Right cardiac atrium (tissue), 5 donors: ENCODE data around the gene IQSEC1. TPM values are rescaled to one million over a fixed set of nuclear protein-coding genes. Genes with fewer than 3 reads are reported as not detected.
A peak's percentile ranks its signal among the peaks of the same experiment; 100 is the strongest.

Source experiments
- ATAC-seq, 2 donors: fragments of 200-7000 bp; cut with Tn5 transposase; one replicate each; pipeline versions ENCODE4 v1.8.0 to v1.9.1; 2020; ENCODE audit warnings: moderate library complexity in 2 of 2, mild to moderate bottlenecking in 1 of 2
- DNase-seq, 3 donors: peaks; one replicate each; pipeline ENCODE4 v3.0.0-alpha.2; 2020
- H3K27ac ChIP-seq: one replicate; pipeline ENCODE4 v1.5.1; 2013; ENCODE audit warnings: mild to moderate bottlenecking, low read length, control low read depth, moderate library complexity
- H3K27me3 ChIP-seq: one replicate; pipeline ENCODE4 v1.6.1; 2013; ENCODE audit not compliant: control insufficient read depth, insufficient read depth
- H3K4me1 ChIP-seq: one replicate; pipeline ENCODE4 v1.6.1; 2013; ENCODE audit warnings: low read length; ENCODE audit not compliant: control insufficient read depth, insufficient read depth
- H3K4me3 ChIP-seq: one replicate; pipeline ENCODE4 v1.5.1; 2013; ENCODE audit warnings: low read length, control low read depth
- H3K9me3 ChIP-seq: one replicate; pipeline ENCODE4 v1.6.1; 2013; ENCODE audit warnings: low read length; ENCODE audit not compliant: control insufficient read depth
- WGBS: extraction: QIAGEN DNeasy Blood & Tissue Kit; methylation state at CpG from one replicate; pipeline ENCODE4 v1.1.7; 2013; 5-methylcytosine and 5-hydroxymethylcytosine counted together
- intact Hi-C, 4 donors: fragments of 100-400 bp; cut with DNase I; formaldehyde crosslinking; loops; one replicate each; pipeline versions ENCODE4 v1.11.0 to v1.14.0; 2022 to 2023
- polyA plus RNA-seq: library from polyadenylated mRNA; stranded (reverse); fragments of 200-250 nt; gene quantifications from one replicate; pipeline ENCODE4 v1.2.3, GENCODE V29; 2013
- total RNA-seq, 4 donors: library from RNA; stranded (reverse); fragmentation: NEBNext Ultra II Directional; extraction: Animal tissue kit (Norgen Biotek cat#: 25700); gene quantifications; one replicate each; pipeline ENCODE4 v1.2.1, GENCODE V29; 2021
- donor health status: healthy with polysubstance abuse.
- donor health status: DM: no; HTN: yes; CAD: no.
- donor health status: DM: no; HTN: no; CAD: no.
- donor health status: DM: no; HTN: yes; CAD: no; lungs with severe emphysema.
- donor health status: DM: yes; HTN: yes; CAD: no.

IQSEC1 gene
- total and polyA plus RNA-seq, 5 donors = 31.1 to 72.6 (median 61.9) TPM

DNA sequence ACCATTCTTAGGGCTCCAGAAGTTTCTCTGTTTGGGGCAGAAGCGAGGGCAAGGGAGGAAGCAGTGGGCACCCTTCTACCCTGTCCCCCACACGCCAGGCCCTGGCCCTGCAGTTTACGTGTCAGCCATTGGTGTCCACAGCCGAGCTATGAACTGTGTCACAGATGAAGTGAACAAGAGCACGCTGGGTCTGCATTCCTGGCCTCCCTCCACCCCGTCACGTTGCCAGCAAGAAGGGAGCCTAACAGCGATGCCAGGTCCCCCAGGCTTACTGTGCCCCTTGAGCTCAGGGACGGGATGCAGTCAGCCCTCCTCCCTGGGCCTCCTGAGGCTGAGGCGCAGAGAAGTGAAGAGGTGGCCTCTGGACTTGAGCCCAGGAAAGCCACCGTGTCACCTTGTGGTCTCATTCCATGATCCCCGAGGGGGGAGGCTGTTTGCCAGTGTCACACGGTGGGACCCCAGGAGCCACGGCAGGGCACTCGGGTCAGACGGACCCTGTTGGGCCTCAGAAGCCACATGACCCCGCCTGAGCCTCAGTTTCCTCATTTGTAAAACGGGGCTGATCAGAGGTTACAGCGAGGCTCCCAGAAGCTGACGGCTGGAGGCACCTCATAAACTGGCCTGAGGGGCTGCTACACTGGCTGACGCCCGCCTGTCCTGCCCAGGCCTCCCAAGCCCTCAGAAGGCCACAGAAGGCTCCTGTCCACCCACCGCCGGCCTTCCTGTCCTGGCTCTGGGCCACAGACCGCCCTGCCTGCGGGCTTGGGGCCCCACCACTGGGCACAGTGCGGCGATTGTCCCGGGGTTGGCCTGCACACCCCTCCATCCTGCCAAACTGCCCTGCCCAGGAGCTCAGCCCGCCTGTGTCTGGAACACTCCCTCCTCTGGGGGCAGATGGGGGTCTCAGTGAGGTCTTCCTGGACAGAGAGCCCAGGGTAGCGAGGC, 18.6 kb downstream of the IQSEC1 start:
- ATAC-seq = no peak
- no peaks in the 10 kb centered on the region for H3K4me1 ChIP-seq
- no peaks in the 10 kb centered on the region for H3K27me3 ChIP-seq
- WGBS = 78% methylated on average over 31 of the region's 31 CpGs
- no peak overlapping the region for H3K4me3 ChIP-seq
- H3K9me3 ChIP-seq = no peaks in the 10 kb centered on the region
- intact Hi-C loops = no loop called here
- no peak overlapping the region for H3K27ac ChIP-seq
- peak in 1 of 3 donors; percentile 54 for DNase-seq

DNA sequence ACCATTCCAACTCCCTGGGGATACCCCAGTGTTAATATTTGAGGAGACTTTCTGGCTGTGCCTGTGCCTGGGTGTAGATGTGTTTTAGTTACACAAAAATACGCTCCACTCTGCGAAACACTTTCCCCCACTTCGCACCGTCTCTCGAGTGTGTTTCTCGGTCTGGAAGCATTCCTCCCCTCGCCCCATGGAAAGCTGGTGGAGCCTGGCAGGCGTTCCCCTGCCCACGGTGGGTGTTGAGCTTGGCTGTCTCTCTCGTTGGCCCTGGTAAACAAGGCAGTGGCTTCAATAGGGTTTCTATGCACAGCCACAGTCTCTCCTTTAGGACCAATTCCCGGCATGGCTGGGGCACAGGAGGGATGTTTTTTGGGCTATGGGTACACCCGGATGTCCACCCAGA, 19.3 kb downstream of the IQSEC1 start:
- WGBS = 74% methylated on average over 12 of the region's 12 CpGs
- Histone ChIP-seq H3K27me3 (no peaks in the 10 kb centered on the region), H3K9me3 (no peaks in the 10 kb centered on the region), H3K27ac (no peak overlapping the region), H3K4me1 (no peaks in the 10 kb centered on the region), H3K4me3 (no peak overlapping the region)
- peak in 1 of 3 donors; percentile 25 for DNase-seq
- intact Hi-C loops = no loop called here
- ATAC-seq = no peak

DNA sequence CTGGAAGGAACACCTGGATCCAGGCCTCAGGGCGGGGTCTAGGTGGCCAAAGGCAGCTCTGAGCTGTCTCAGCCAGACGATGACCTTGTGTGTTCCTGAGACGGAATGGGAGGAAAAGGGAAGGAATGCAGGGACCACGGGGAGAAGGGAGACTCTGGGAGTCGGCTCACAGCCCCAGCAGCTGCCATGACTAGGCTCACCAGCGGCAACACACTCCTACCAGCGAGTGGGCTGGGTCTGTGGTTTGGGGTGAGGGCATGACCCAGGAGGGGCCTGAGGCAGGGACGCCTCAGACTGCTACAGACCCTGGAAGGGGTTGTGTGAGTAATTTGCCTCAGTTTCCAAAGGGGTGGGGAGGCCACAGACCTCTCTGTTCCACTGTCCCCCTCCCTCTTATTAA, 19.8 kb downstream of the IQSEC1 start:
- no peaks in the 10 kb centered on the region for H3K27me3 ChIP-seq
- intact Hi-C loops = no loop called here
- H3K4me3 ChIP-seq = no peak overlapping the region
- H3K9me3 ChIP-seq = no peaks in the 10 kb centered on the region
- WGBS = 75% methylated on average over 8 of the region's 8 CpGs
- no peaks in the 10 kb centered on the region for H3K4me1 ChIP-seq
- H3K27ac ChIP-seq = no peak overlapping the region
- DNase-seq (peak in 2 of 3 donors; percentile 10 to 66), ATAC-seq (peak in 1 of 2 donors; percentile 16)

DNA sequence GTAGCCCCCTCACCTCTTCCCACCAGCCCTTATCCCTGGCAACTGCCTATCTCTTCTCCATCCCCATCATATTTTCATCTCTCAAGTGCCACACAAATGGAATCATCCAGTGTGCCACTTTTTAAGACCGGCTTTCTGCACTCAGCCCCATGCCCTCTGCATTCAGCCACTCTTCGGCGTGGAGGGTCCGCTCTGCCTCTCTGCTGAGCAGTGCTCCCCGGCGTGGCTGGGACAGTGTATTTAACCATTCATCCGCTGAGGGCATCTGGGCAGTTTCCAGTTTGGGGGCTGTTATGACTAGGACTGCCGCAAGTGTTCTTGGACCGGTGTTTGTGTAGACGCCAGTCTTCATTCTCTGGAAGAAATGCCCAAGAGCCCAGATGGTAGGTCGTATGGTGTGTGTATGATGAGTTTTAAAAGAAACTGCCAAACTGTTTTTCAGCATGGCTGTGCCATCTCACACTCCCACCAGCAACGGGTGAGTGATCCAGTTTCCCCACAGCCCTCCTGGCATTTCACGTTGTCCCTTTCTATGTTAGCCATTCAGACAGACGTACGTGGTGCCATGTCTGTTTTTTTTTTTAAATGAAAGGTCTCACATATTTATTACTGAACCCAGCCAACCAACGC, 20.9 kb downstream of the IQSEC1 start:
- H3K9me3 ChIP-seq = no peaks in the 10 kb centered on the region
- H3K4me1 ChIP-seq = no peaks in the 10 kb centered on the region
- no peak overlapping the region for H3K4me3 ChIP-seq
- no peaks in the 10 kb centered on the region for H3K27me3 ChIP-seq
- ATAC-seq (no peak), DNase-seq (peak in 1 of 3 donors; percentile 28)
- intact Hi-C loops = no loop called here
- 91% methylated on average over 16 of the region's 16 CpGs for WGBS
- H3K27ac ChIP-seq = no peak overlapping the region

DNA sequence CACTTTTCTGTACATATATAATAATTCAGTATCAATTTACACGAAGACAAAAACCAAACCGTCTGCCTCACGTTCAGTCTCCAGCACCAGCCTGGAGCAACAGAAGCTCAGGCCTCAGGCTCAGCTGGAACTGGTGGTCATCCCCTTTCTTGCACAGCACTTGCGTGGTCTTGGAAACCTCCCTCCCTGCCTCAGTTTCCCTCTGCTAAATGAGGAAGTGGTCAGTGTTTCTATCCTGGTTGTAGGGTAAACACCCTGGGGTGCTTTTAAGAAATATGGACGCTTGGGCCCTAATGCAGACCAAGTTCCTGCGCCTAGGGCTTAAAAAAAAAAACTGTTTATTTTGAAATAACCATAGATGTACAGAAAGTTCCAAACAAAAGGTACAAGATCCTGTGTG, 21.6 kb downstream of the IQSEC1 start:
- ATAC-seq (no peak), DNase-seq (peak in 1 of 3 donors; percentile 2)
- intact Hi-C loops = no loop called here
- Histone ChIP-seq H3K27me3 (no peaks in the 10 kb centered on the region), H3K9me3 (no peaks in the 10 kb centered on the region), H3K4me3 (no peak overlapping the region), H3K4me1 (no peaks in the 10 kb centered on the region), H3K27ac (no peak overlapping the region)
- 79% methylated on average over 6 of the region's 6 CpGs for WGBS

DNA sequence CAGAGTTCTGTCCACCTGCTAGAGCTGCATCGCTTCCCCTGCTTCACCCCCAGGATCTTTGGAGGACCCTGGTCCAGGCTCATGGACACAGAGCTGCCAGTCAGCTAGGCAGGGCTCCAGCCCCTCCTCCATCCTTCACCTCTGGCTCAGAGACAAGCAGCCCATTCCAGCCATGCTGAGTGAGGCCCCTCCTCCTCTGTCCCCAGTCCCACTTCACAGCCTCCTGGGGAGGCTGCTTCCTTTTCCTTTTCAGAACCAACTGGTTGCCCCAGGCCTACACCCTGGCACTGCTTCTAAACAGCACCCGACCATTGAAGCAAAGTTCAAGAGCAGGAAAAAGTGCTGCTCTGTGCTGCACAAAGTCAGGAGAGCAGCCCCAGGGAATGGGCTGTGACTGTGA, 22.2 kb downstream of the IQSEC1 start:
- ATAC-seq (no peak), DNase-seq (peak in 1 of 3 donors; percentile 39)
- no peak overlapping the region for H3K4me3 ChIP-seq
- H3K27me3 ChIP-seq = no peaks in the 10 kb centered on the region
- 66% methylated on average over 2 of the region's 2 CpGs for WGBS
- H3K4me1 ChIP-seq = no peaks in the 10 kb centered on the region
- no peaks in the 10 kb centered on the region for H3K9me3 ChIP-seq
- intact Hi-C loops = no loop called here
- H3K27ac ChIP-seq = no peak overlapping the region

DNA sequence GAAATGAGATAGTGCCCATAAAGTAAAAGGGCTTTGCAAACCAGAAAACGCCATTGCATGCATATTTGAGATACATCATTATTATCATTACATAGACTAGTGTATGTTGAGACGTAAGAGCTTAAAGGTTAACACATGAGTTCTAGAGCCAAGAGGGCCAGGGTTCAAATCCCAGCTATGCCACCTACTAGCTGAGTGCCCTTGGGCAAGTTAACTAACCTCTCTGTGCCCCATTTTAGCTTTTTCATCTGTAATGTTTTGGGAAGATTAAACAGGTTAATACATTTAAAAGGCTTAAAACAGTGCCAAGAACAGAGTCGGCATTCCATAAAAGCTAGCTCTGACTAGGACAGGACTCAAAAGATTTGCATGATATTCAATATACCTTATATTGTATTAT, 22.8 kb downstream of the IQSEC1 start:
- Histone ChIP-seq H3K27ac (no peak overlapping the region), H3K9me3 (no peaks in the 10 kb centered on the region), H3K4me3 (no peak overlapping the region), H3K4me1 (no peaks in the 10 kb centered on the region), H3K27me3 (no peaks in the 10 kb centered on the region)
- 91% methylated on average over 3 of the region's 3 CpGs for WGBS
- DNase-seq (no peak), ATAC-seq (no peak)
- intact Hi-C loops = no loop called here

DNA sequence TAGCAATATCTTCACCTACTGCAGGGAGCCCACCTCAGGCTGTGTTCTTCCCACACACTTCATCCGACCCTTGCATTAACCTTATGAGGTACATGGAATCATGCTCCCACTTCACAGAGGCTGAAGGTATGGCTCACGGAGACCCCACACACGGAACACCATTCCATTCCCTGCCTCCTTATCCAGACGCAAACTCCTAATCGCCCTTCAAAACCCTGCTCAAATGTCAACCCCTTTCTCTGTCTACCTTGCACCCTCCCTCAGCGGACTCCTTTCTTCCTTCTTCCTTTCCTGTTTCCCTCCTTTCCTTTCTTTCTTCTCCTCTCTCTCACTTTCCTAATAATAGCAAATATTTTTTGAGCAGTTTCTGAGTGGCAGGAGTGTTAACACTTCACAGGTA, 23.8 kb downstream of the IQSEC1 start:
- intact Hi-C loops = no loop called here
- 93% methylated on average over 6 of the region's 6 CpGs for WGBS
- Histone ChIP-seq H3K27me3 (no peaks in the 10 kb centered on the region), H3K4me1 (no peaks in the 10 kb centered on the region), H3K27ac (no peak overlapping the region), H3K9me3 (no peaks in the 10 kb centered on the region), H3K4me3 (no peak overlapping the region)
- DNase-seq (no peak), ATAC-seq (no peak)

DNA sequence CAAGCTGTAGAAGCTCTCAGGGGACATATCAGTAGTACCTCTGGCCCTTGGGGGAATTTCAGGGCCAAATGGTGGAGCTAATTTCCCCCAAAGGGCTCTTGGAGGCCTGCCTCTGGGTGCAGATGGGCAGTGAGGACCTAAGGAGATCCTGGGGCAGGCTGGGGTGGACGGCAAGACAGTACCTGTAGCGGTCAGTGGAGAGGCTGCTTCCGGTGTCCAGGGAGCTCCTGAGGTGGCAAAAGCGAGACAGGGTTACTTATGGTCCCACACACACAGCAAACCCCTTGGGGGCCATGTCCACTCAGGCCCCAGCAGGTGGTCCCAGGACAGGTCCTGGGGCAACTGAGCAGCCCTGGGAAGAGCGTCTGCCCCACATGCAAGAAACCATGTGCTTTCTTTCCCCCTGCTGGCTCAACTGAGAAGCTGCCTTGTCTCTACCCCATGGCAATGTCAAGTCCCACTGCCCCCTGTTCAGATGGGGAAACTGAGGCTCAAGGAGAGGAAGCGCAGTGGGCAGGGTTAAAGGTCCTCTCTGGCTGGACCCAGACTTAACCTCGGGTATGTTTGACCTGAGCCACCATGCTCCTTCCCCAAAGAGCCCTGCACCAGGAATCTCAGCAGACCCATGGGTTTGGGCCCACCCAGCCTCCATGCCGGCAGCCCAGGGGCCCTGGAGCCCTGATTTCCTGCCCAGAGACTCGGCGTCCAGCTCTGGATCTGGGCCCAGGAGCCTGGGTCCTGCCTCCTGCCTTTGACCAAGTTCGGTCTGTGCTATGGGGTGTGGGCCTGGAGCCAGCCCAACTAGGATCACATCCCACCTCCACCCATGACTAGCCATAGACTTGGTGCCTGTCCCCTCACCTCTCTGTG, 25.7 kb downstream of the IQSEC1 start:
- no peaks in the 10 kb centered on the region for H3K4me1 ChIP-seq
- no peaks in the 10 kb centered on the region for H3K27me3 ChIP-seq
- H3K9me3 ChIP-seq = no peaks in the 10 kb centered on the region
- DNase-seq (peak in 1 of 3 donors; percentile 57), ATAC-seq (no peak)
- 75% methylated on average over 11 of the region's 11 CpGs for WGBS
- H3K4me3 ChIP-seq = no peak overlapping the region
- H3K27ac ChIP-seq = no peak overlapping the region
- intact Hi-C loops = no loop called here

DNA sequence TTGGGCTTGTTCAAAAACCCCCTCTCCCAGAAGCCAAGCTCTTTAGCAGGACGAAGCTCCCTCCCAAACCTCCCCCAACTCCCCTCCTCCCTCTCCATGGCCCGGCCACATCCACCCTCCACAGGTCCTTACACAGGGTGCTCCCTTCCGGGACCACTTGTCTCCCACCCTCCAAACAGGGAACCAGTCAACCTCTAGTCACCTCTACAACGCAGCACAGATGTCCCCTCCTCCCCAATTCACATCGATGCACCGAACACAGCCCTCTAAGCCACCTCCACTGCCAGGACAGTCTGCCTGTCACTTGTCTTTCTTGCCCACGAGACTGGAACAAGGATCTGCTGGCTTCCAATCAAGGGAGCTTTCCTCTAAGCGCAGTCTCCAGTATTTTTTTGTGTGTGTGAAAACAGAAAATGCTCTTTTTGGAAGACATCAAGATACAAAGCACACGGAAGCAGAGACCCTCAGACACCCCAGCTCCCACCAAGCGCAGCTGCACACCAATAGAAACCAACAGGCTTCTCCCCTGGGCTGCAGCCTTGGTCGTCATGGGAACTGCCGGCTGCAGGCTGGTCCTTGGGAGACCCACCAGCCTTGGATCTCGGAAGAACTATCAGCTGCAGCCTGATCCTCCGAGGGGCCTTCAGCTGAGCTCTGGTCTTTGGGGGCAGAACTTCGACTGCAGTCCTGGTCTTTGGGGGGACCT, 26.5 kb downstream of the IQSEC1 start:
- DNase-seq = peak in 1 of 3 donors; percentile 14
- Histone ChIP-seq H3K4me3 (no peak overlapping the region), H3K4me1 (no peaks in the 10 kb centered on the region), H3K27me3 (no peaks in the 10 kb centered on the region), H3K9me3 (no peaks in the 10 kb centered on the region), H3K27ac (no peak overlapping the region)
- WGBS = 77% methylated on average over 15 of the region's 15 CpGs
- intact Hi-C loops = no loop called here
- no peak for ATAC-seq
